Activated CD4-positive, alpha-beta T cell treated with anti-CD3 and anti-CD28 coated beads, Interleukin-2, amount 10 ng/mL, durations not matched to agents 7 days and 5 days (primary cell): ENCODE measurements around the gene DYRK3. TPM values are rescaled to one million over a fixed set of nuclear protein-coding genes. Genes with fewer than 3 reads are reported as not detected.

Experiments used
- CTCF ChIA-PET: fragments of 350-600 bp; sonication (Branson Sonifier 250); formaldehyde crosslinking; loops from one replicate; lab custom pipeline; 2021; ENCODE audit warnings: antibody characterized with exemption; lab: Charles Lee
- POLR2A ChIA-PET: fragments of 350-600 bp; sonication (Branson Sonifier 250); formaldehyde crosslinking; loops from one replicate; lab custom pipeline; 2021; ENCODE audit warnings: antibody characterized with exemption; lab: Charles Lee
- DNase-seq: peaks from one replicate; pipeline ENCODE4 v3.0.0-alpha.2; 2020
- H3K27ac Mint-ChIP-seq: one replicate; pipeline ENCODE4 v1.8.0; 2021; ENCODE audit warnings: mild to moderate bottlenecking, moderate library complexity, mixed read lengths
- H3K27me3 Mint-ChIP-seq: one replicate; pipeline ENCODE4 v1.8.0; 2021; ENCODE audit warnings: mixed read lengths
- H3K36me3 Mint-ChIP-seq: one replicate; pipeline ENCODE4 v1.8.0; 2021; ENCODE audit warnings: low read depth, mixed read lengths
- H3K4me1 Mint-ChIP-seq: one replicate; pipeline ENCODE4 v1.8.0; 2021; ENCODE audit warnings: mixed read lengths
- H3K4me3 Mint-ChIP-seq: one replicate; pipeline ENCODE4 v1.8.0; 2021; ENCODE audit warnings: mild to moderate bottlenecking, moderate library complexity, mixed read lengths
- H3K9me3 Mint-ChIP-seq: one replicate; pipeline ENCODE4 v1.8.0; 2021; ENCODE audit warnings: mixed read lengths
- total RNA-seq, 2 experiments: library from RNA; stranded (reverse); gene quantifications; one replicate each; pipeline ENCODE4 v1.2.3, GENCODE V29; 2021

Gene DYRK3
- total RNA-seq, 2 experiments from 2014 or later, result 4.0 to 4.3 TPM

DNA sequence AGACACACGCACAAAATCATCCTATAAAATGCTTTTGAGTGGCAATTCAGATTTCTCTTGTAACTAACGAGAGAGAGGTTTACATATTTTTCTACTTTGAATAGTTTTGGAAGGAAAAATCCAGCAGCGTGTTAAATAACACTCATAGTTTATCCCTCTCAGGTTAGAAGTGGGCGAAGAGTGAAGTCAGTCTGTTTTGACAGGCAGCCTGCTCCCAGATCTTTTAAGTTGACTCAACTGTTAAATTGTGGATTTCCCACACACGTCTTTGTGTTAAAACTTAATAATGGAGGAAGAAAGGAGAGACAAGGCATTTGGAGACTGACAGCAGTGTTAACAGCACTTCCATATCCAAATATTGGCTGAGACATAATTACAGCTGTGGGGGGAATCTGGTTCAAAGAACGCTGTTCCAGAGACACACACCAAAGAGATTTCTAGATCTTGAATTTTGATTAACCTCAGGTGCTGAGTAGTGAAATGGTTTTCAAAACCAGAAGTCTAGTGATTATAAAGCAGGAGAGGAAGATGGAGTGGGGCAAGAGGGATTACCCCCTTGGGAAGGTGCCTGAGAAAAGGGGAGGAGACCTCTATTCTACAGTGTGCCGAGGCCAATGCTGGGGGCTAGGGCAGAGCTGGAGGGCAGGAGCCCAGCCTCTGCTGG lies 52.0 kb downstream of the DYRK3 start:
- CTCF ChIA-PET, result interaction anchor here (0.6 to 3.0 kb wide), 8 partner anchors 9 to 249 kb away, joined by 3 to 11 read pairs (median 3); partner anchors contain the start of gene EIF2D
- Mint-ChIP-seq H3K4me1 (peaks cover 44% of the 10 kb centered on the region), H3K4me3 (peak overlapping the region; percentile 100), H3K27ac (peak overlapping the region; percentile 5), H3K36me3 (peaks cover 3% of the 10 kb centered on the region), H3K9me3 (no peaks in the 10 kb centered on the region), H3K27me3 (peaks cover 5% of the 10 kb centered on the region)
- POLR2A ChIA-PET, result no interaction called here
- DNase-seq, result no peak

DNA sequence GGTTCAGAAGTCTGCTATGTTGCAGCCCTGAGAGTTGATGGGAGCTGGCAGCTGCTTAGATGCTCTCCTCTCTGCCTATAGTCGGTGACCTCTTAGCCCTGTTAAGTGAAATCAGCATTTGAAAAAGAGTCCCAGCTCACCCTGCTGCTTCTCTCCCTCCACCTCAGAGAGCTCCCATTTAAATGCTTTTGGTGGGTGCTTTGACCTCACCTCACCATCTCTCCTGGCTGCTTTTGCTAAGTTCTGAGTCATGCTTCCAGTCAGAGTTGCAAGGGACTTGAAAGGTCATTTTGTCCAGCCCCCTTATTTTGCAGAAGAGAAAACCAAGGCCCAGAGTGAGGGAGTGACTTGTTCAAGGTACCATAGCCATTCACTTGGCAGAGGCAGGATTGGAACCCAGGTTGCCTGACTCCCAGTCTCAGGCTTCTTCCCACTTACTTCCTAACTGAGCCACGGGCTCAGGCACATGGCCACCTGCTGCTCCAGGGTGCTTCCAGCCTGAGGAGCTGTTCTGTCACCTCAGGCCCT lies 52.6 kb downstream of the DYRK3 start:
- Mint-ChIP-seq H3K4me3 (no peak overlapping the region), H3K9me3 (no peaks in the 10 kb centered on the region), H3K36me3 (peaks cover 3% of the 10 kb centered on the region), H3K4me1 (peaks cover 47% of the 10 kb centered on the region), H3K27me3 (peaks cover 5% of the 10 kb centered on the region), H3K27ac (no peak overlapping the region)
- POLR2A ChIA-PET, result interaction anchor here (0.6 kb wide), 1 partner anchor 58 kb away, joined by 8 read pairs; no protein-coding TSS in a partner anchor
- DNase-seq, result no peak
- CTCF ChIA-PET, result interaction anchor here (0.6 to 3.0 kb wide), 10 partner anchors 9 to 248 kb away, joined by 3 to 11 read pairs (median 6); partner anchors contain the start of gene EIF2D

DNA sequence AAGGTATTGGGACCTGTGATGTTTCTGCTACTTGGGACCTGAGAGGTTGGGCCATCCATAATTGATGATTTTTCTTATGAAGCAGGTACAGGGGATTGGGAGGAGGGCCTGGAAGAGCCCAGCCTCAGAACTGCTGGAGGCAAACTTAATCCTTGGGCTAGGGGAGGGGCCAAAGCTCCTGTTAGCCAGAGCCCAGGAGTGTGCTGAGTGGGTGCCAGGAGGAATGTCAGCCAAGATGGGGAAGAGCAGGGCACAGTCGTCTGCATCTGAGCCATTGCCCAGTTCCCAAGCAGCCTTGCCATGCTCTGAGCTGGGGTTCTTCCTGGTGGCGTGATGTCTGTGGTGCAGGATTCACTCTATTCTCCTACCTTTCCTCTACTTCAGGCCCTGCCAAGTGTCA lies 55.2 kb downstream of the DYRK3 start:
- H3K27ac Mint-ChIP-seq, result no peak overlapping the region
- ChIA-PET POLR2A (interaction anchor here (0.7 kb wide), 1 partner anchor 13 kb away, joined by 7 read pairs; no protein-coding TSS in a partner anchor), CTCF (interaction anchor here (1.1 to 3.0 kb wide), 11 partner anchors 10 to 229 kb away, joined by 3 to 11 read pairs (median 5); partner anchors contain the start of genes DYRK3 and EIF2D)

DNA sequence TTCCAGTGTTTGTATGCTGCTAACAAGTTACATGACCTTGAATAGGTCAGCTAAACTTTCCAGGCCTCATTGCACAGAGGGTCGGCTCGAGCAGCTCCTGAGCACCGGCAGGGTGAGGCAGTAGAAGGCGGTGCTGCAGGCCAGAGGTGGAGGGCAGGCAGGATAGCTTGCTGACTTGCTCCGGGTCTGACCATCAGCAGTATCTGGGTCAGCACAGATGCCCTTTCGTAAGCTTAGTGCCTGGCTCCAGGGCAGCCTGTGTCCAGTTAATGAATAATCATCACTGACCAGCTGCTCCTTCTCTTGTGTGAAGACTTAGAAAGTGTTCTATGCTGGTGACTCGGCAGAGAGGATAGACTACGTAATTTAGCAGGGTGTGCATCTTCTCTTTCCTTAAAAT lies 56.3 kb downstream of the DYRK3 start:
- ChIA-PET CTCF (interaction anchor here (0.6 to 3.0 kb wide), 14 partner anchors 10 to 106 kb away, joined by 3 to 11 read pairs (median 4); partner anchors contain the start of gene DYRK3), POLR2A (no interaction called here)
- H3K36me3 Mint-ChIP-seq, result peaks cover 4% of the 10 kb centered on the region
- H3K9me3 Mint-ChIP-seq, result no peaks in the 10 kb centered on the region
- DNase-seq, result no peak
- peaks cover 49% of the 10 kb centered on the region for H3K4me1 Mint-ChIP-seq
- no peaks in the 10 kb centered on the region for H3K27me3 Mint-ChIP-seq
- H3K4me3 Mint-ChIP-seq, result no peak overlapping the region
- no peak overlapping the region for H3K27ac Mint-ChIP-seq

More for the DNA sequence above, 55.2 kb downstream of the DYRK3 start:
- Mint-ChIP-seq H3K27me3 (no peaks in the 10 kb centered on the region), H3K4me3 (no peak overlapping the region), H3K4me1 (peaks cover 48% of the 10 kb centered on the region), H3K9me3 (no peaks in the 10 kb centered on the region), H3K36me3 (peaks cover 7% of the 10 kb centered on the region)
- no peak for DNase-seq

DNA sequence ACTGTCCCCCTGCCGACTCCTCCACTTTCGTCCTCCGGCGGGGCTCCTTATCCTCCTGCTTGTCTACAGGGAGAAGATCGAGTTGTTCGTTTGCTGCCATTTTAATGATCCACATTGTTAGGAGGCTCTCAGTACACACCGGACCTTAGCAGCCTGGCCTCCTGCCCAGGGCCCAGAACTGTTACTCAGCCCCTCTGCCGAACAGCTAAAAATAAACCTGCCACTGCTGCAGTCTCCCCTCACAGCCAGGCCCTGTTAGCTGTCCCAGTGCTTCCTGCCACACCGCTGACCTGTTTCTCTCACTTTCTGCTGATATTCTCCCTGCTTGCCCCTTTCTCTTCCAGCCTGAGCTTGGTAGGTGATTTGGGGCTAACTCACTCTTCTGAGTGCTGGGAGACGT lies 57.7 kb downstream of the DYRK3 start:
- ChIA-PET CTCF (interaction anchor here (0.8 to 3.0 kb wide), 7 partner anchors 8 to 191 kb away, joined by 3 to 11 read pairs (median 4); no protein-coding TSS in a partner anchor), POLR2A (no interaction called here)
- H3K4me3 Mint-ChIP-seq, result no peak overlapping the region
- no peak overlapping the region for H3K27ac Mint-ChIP-seq
- H3K27me3 Mint-ChIP-seq, result no peaks in the 10 kb centered on the region
- no peaks in the 10 kb centered on the region for H3K9me3 Mint-ChIP-seq
- peaks cover 41% of the 10 kb centered on the region for H3K4me1 Mint-ChIP-seq
- peaks cover 18% of the 10 kb centered on the region for H3K36me3 Mint-ChIP-seq
- no peak for DNase-seq

DNA sequence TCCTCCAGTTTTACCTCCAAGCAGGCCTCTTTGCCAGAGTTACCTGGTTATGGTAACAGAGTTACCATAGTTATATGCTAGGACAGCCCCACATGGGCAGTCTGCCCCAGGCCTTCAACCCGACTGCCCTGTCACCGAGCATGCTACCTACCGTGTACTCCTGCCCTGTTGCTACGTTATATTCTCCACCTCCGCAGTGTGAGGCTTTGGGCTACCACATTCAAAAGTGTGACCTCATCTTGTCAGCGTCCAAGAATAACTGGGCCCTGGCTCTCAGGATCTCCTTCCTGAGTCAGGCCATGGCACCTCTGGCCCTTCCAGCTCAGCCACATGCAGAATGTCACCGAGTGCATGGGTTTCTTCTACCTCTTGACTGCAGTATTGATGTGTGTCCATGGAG lies 58.3 kb downstream of the DYRK3 start:
- H3K9me3 Mint-ChIP-seq, result no peaks in the 10 kb centered on the region
- ChIA-PET CTCF (interaction anchor here (0.8 to 3.0 kb wide), 5 partner anchors 8 to 191 kb away, joined by 3 to 11 read pairs (median 9); no protein-coding TSS in a partner anchor), POLR2A (no interaction called here)
- H3K27me3 Mint-ChIP-seq, result no peaks in the 10 kb centered on the region
- no peak for DNase-seq
- H3K4me1 Mint-ChIP-seq, result peaks cover 42% of the 10 kb centered on the region
- H3K27ac Mint-ChIP-seq, result no peak overlapping the region
- peaks cover 21% of the 10 kb centered on the region for H3K36me3 Mint-ChIP-seq
- H3K4me3 Mint-ChIP-seq, result no peak overlapping the region

DNA sequence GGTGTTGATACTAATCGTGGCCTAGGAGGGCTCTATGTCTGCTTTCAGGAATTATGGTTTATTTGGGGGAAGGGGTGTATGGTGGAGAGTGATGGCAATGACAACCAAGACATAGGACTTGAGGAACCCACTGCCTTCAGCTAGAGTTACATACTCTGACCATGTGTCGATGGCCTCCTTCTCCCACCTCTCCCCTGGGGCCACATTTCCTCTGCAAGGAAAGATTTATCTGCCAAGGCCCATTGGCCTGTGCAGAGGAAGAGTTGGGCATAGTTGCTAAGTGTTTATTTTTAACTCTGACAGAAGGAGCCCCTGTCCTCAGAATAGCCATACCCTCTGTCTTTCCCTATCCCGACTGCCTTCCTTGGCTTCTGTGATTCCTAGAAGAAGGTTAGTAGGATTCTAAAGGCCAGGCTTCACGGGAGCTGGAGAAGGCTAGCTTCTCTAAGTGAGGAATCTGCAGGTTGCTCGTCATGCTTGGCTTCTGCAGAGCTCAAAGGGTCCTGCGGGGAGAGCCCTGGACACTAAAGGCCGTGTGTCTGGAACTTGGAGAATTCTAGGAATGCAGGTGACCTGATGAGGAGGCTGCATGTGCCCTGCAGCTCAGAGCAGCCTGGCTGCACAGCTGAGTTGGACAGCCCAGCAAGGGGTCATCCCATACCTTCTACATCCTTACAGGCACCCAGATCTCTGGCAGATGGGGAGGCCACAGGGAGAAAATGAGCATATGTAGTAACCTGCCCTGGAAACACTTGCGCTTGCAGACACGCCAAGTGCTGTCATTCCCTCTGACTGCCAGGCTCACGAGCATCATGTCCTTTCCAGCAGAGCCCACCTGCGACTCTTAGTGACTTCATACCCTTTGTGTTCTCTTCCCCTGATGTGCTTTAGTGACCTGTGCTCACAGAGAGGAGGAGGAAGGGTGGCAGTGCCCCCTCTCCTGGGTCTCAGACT lies 59.1 kb downstream of the DYRK3 start:
- ChIA-PET CTCF (interaction anchor here (0.9 to 2.1 kb wide), 4 partner anchors 9 to 239 kb away, joined by 3 to 11 read pairs (median 6); no protein-coding TSS in a partner anchor), POLR2A (no interaction called here)
- no peak overlapping the region for H3K27ac Mint-ChIP-seq
- no peak for DNase-seq
- no peak overlapping the region for H3K4me3 Mint-ChIP-seq
- H3K36me3 Mint-ChIP-seq, result peaks cover 21% of the 10 kb centered on the region
- H3K4me1 Mint-ChIP-seq, result peaks cover 42% of the 10 kb centered on the region
- no peaks in the 10 kb centered on the region for H3K9me3 Mint-ChIP-seq
- no peaks in the 10 kb centered on the region for H3K27me3 Mint-ChIP-seq

DNA sequence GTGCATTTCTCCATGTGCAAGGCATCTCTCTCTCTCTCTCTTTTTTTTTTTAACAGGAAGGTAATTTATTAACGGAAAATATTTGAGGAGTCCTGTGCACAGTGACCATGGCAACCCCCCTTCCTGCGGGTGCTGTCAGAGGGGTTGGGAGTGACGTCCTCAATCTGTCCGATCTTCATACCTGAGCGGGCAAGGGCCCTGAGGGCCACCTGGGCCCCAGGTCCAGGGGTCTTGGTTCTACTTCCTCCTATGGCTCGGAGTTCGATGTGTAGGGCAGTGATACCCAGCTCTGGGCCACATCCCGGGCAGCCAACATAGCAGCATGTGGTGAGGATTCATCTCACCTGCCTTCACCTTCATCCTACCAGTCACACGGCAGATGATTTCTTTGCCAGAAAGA lies 60.4 kb downstream of the DYRK3 start:
- peak overlapping the region; percentile 1 for H3K27ac Mint-ChIP-seq
- POLR2A ChIA-PET, result no interaction called here

DNA sequence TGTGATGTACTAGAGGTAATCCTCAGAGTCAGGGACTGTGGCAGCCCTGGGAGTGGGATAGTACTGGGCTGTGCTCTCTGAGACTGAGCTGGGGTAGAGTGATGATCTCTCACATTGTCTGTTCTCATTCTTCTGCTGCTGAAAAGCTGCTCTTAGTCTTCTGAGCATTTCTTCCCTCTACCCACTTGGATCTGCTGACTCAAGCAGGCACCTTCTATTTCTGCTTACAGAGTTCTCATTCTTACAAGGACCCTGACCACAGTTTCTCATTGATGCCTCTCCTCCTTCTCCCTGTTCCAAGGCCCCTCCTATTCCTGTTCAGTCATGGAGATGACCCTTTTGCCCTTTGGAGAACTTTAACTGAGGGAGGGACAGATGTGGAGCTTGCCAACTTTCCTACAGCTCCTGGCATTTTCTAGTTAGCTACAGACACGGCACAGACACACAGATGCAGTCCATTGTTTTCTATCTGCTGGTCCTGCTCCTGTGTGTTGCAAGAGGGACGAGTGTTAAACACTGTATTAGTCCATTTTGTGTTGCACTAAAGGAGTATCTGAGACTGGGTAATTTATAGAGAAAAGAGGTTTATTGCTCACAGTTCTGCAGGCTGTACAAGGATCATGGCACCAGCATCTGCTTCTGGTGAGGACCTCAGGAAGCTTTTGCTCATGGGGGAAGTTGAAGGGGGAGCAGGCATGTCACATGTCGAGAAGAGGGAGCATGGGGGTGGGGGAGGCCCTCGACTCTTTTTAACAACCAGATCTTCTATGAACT lies 61.7 kb downstream of the DYRK3 start:
- Mint-ChIP-seq H3K4me3 (no peak overlapping the region), H3K27me3 (no peaks in the 10 kb centered on the region), H3K27ac (no peak overlapping the region), H3K4me1 (peaks cover 41% of the 10 kb centered on the region), H3K36me3 (peaks cover 23% of the 10 kb centered on the region), H3K9me3 (no peaks in the 10 kb centered on the region)
- DNase-seq, result no peak
- ChIA-PET POLR2A (no interaction called here), CTCF (interaction anchor here (0.7 to 1.6 kb wide), 8 partner anchors 8 to 85 kb away, joined by 3 to 4 read pairs (median 3); partner anchors contain the start of gene EIF2D)

More for the DNA sequence above, 60.4 kb downstream of the DYRK3 start:
- H3K36me3 Mint-ChIP-seq, result peaks cover 21% of the 10 kb centered on the region
- H3K4me3 Mint-ChIP-seq, result no peak overlapping the region
- H3K9me3 Mint-ChIP-seq, result no peaks in the 10 kb centered on the region
- no peak for DNase-seq
- H3K27me3 Mint-ChIP-seq, result no peaks in the 10 kb centered on the region
- CTCF ChIA-PET, result interaction anchor here (0.8 to 2.0 kb wide), 5 partner anchors 8 to 24 kb away, joined by 3 to 4 read pairs (median 3); no protein-coding TSS in a partner anchor
- peaks cover 40% of the 10 kb centered on the region for H3K4me1 Mint-ChIP-seq

DNA sequence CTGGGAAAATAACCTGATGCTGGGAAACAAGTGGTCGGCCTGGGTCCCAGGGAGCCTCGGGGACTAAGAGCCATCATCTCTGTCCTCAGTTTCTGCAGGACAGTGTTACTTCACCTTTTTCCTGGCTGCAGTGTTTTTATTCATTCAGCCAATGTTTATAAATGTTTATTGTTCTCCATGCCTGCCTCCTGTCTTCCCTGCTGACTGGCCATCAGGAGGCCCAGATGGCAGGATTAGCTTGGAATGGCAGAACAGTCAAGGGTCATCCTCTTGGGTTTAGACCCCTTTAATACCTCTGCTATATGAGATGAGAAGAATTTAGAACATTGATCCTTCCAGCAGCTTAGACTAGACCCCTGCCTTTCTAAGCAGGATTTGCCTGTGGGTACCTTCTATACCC lies 62.7 kb downstream of the DYRK3 start:
- POLR2A ChIA-PET, result no interaction called here
- H3K9me3 Mint-ChIP-seq, result no peaks in the 10 kb centered on the region
- no peaks in the 10 kb centered on the region for H3K27me3 Mint-ChIP-seq
- peaks cover 43% of the 10 kb centered on the region for H3K4me1 Mint-ChIP-seq
- CTCF ChIA-PET, result interaction anchor here (0.6 to 1.6 kb wide), 4 partner anchors 8 to 955 kb away, joined by 3 to 4 read pairs (median 3); partner anchors contain the start of gene EIF2D
- DNase-seq, result no peak
- no peak overlapping the region for H3K4me3 Mint-ChIP-seq
- no peak overlapping the region for H3K27ac Mint-ChIP-seq
- H3K36me3 Mint-ChIP-seq, result peaks cover 23% of the 10 kb centered on the region
